ENCODE results near the gene GPR158. TPM values are rescaled to one million over a fixed set of nuclear protein-coding genes. Genes with fewer than 3 reads are reported as not detected.

The GPR158 gene
- total and polyA plus RNA-seq, 9 of the 15 experiments (the other 6 are each of a cell fraction or from before 2014, with no cell fraction given): 4.0 to 7.6 (median 5.0) TPM

- intact Hi-C loops (cut with micrococcal nuclease) (no loop called here), in situ Hi-C loops (cut with MboI) (no loop called here)
- no peaks in the 10 kb centered on the region for H3K4me1 ChIP-seq (replicated peaks in 1 of 2; ENCODE audit: control insufficient read depth in 2 of 2, insufficient read depth in 2 of 2, low read length in 2 of 2)
- POLR2A ChIA-PET: no interaction called here
- no peaks in the 10 kb centered on the region for H3K36me3 ChIP-seq (ENCODE audit: control insufficient read depth, insufficient read depth, low read length)
- no peak overlapping the region for H3K9ac ChIP-seq (ENCODE audit: insufficient read depth in 1 of 2, low read depth in 2 of 2, low read length in 2 of 2)
- no peak overlapping the region for H2AFZ ChIP-seq (ENCODE audit: low read depth, low read length)
- ATAC-seq (no peak), DNase-seq (ENCODE audit: extremely low read depth in 1 of 4, low spot score in 3 of 4) (no peak), FAIRE-seq (no peak)
- no peak overlapping the region for H3K27ac ChIP-seq (ENCODE audit: extremely low read depth, low read depth, low read length)
- CTCF ChIA-PET (ENCODE audit: low intra/inter-chr PET ratio): no interaction called here
- WGBS (ENCODE audit: insufficient coverage, low coverage, missing lambda C conversion rate): 7% methylated on average over 2 of the region's 2 CpGs
- H3K9me1 ChIP-seq (ENCODE audit: control insufficient read depth, insufficient read depth, low read length): no peaks in the 10 kb centered on the region
- no peaks in the 10 kb centered on the region for H3K27me3 ChIP-seq (ENCODE audit: control insufficient read depth in 2 of 2, insufficient read depth in 2 of 2, low read length in 2 of 2)
- H3K4me2 ChIP-seq (ENCODE audit: insufficient read depth, low read length): no peak overlapping the region
- H4K20me1 ChIP-seq (replicated peaks; ENCODE audit: control insufficient read depth, insufficient read depth, low read length): no peaks in the 10 kb centered on the region; the same call in 1 of the 2 replicates
- no peaks in the 10 kb centered on the region for H3K79me2 ChIP-seq (ENCODE audit: control insufficient read depth, insufficient read depth, low read length)
- no TSS peak for BruUV-seq (replicated peaks)
- H3K4me3 ChIP-seq: no peak overlapping the region
- H3K9me3 ChIP-seq (replicated peaks; ENCODE audit: control insufficient read depth, insufficient read depth, low read depth, low read length): no peaks in the 10 kb centered on the region
- no peak for TF ChIP-seq GABPB2 (CRISPR knock-in tag; conservative IDR thresholded peaks at IDR 0.05)
- no peak for TF ChIP-seq DIDO1 (tag; IDR thresholded peaks at IDR 0.05; ENCODE audit: low read depth)
- TF ChIP-seq, protein P1, sequence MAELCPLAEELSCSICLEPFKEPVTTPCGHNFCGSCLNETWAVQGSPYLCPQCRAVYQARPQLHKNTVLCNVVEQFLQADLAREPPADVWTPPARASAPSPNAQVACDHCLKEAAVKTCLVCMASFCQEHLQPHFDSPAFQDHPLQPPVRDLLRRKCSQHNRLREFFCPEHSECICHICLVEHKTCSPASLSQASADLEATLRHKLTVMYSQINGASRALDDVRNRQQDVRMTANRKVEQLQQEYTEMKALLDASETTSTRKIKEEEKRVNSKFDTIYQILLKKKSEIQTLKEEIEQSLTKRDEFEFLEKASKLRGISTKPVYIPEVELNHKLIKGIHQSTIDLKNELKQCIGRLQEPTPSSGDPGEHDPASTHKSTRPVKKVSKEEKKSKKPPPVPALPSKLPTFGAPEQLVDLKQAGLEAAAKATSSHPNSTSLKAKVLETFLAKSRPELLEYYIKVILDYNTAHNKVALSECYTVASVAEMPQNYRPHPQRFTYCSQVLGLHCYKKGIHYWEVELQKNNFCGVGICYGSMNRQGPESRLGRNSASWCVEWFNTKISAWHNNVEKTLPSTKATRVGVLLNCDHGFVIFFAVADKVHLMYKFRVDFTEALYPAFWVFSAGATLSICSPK (IDR thresholded peaks at IDR 0.05; ENCODE audit: borderline replicate concordance): no peak
- TF ChIP-seq OTX1 (CRISPR knock-in tag; IDR thresholded peaks at IDR 0.05): no peak
- no peak for TF ChIP-seq RNF219 (CRISPR knock-in tag; IDR thresholded peaks at IDR 0.05)
- TF ChIP-seq MGA (IDR thresholded peaks at IDR 0.05): no peak
- no peak for TF ChIP-seq NFYB (IDR thresholded peaks at IDR 0.05; ENCODE audit: extremely low read depth, insufficient read length)
- TF ChIP-seq ZBTB8A (IDR thresholded peaks at IDR 0.05; ENCODE audit: partially characterized antibody): no peak
Measured at GRCh38 chr10:25300073-25300472, 125.3 kb downstream of the GPR158 start.
